ENCODE data around the gene ALKBH2. TPM values are rescaled to one million over a fixed set of nuclear protein-coding genes. Genes with fewer than 3 reads are reported as not detected.

ALKBH2 gene
- total RNA-seq, 2 donors from 2014 or later, result 3.9 to 8.5 TPM

- peaks cover 0 to 76% of the 10 kb centered on the region in 2 donors for H3K4me1 ChIP-seq
- DNase-seq (ENCODE audit: low spot score), result no peak
Measured at GRCh38 chr12:109134186-109134917, 41.1 kb upstream of the ALKBH2 start.

GRCh38 chr12:109131154-109132050, 38.1 kb upstream of the ALKBH2 start:
- Histone ChIP-seq H3K27me3 (no peaks in the 10 kb centered on the region), H3K4me1 (peaks cover 0 to 55% of the 10 kb centered on the region in 2 donors), H3K36me3 (no peaks in the 10 kb centered on the region), H3K9me3 (no peaks in the 10 kb centered on the region), H3K4me3 (peak overlapping the region; percentile 14 to 18), H3K27ac (peak overlapping the region; percentile 82 to 88)
- TF ChIP-seq CTCF (IDR thresholded peaks at IDR 0.05), result no peak
- peak; percentile 77 for DNase-seq (ENCODE audit: low spot score)

More at GRCh38 chr12:109134186-109134917, 41.1 kb upstream of the ALKBH2 start:
- no peaks in the 10 kb centered on the region for H3K27me3 ChIP-seq
- H3K27ac ChIP-seq, result peak overlapping the region; percentile 66 to 88
- H3K36me3 ChIP-seq, result no peaks in the 10 kb centered on the region
- TF ChIP-seq CTCF (IDR thresholded peaks at IDR 0.05), result peak; percentile 21 to 62
- H3K4me3 ChIP-seq, result no peak overlapping the region
- no peaks in the 10 kb centered on the region for H3K9me3 ChIP-seq

GRCh38 chr12:109130297-109131153, 37.3 kb upstream of the ALKBH2 start:
- Histone ChIP-seq H3K4me1 (peaks cover 0 to 60% of the 10 kb centered on the region in 2 donors), H3K4me3 (no peak overlapping the region), H3K9me3 (no peaks in the 10 kb centered on the region), H3K36me3 (no peaks in the 10 kb centered on the region), H3K27me3 (no peaks in the 10 kb centered on the region), H3K27ac (peak overlapping the region; percentile 82 to 88)
- TF ChIP-seq CTCF (IDR thresholded peaks at IDR 0.05), result no peak
- no peak for DNase-seq (ENCODE audit: low spot score)

GRCh38 chr12:109127533-109128242, 34.4 kb upstream of the ALKBH2 start:
- Histone ChIP-seq H3K4me3 (no peak overlapping the region), H3K36me3 (no peaks in the 10 kb centered on the region), H3K9me3 (no peaks in the 10 kb centered on the region), H3K27me3 (no peaks in the 10 kb centered on the region), H3K4me1 (peaks cover 0 to 56% of the 10 kb centered on the region in 2 donors), H3K27ac (peak overlapping the region; percentile 1 to 72)
- DNase-seq (ENCODE audit: low spot score), result no peak
- TF ChIP-seq CTCF (IDR thresholded peaks at IDR 0.05), result no peak

GRCh38 chr12:109126784-109127183, 33.5 kb upstream of the ALKBH2 start:
- H3K4me3 ChIP-seq, result no peak overlapping the region
- peaks cover 0 to 47% of the 10 kb centered on the region in 2 donors for H3K4me1 ChIP-seq
- no peaks in the 10 kb centered on the region for H3K9me3 ChIP-seq
- no peaks in the 10 kb centered on the region for H3K36me3 ChIP-seq
- DNase-seq (ENCODE audit: low spot score), result no peak
- TF ChIP-seq CTCF (IDR thresholded peaks at IDR 0.05), result no peak
- no peaks in the 10 kb centered on the region for H3K27me3 ChIP-seq
- H3K27ac ChIP-seq, result peak overlapping the region in 1 of 2 donors; percentile 72

All from right atrium auricular region (tissue), 2 donors.